ENCODE results near the gene SYT2. TPM values are rescaled to one million over a fixed set of nuclear protein-coding genes. Genes with fewer than 3 reads are reported as not detected.
"Not testable (repeated sequence)": the region's sequence is repeated elsewhere in the genome, so short reads cannot be mapped to it uniquely, and the experiment has no call there.

Gene SYT2
- total RNA-seq, 1 experiment from 2014 or later, result 0.09 TPM

DNA sequence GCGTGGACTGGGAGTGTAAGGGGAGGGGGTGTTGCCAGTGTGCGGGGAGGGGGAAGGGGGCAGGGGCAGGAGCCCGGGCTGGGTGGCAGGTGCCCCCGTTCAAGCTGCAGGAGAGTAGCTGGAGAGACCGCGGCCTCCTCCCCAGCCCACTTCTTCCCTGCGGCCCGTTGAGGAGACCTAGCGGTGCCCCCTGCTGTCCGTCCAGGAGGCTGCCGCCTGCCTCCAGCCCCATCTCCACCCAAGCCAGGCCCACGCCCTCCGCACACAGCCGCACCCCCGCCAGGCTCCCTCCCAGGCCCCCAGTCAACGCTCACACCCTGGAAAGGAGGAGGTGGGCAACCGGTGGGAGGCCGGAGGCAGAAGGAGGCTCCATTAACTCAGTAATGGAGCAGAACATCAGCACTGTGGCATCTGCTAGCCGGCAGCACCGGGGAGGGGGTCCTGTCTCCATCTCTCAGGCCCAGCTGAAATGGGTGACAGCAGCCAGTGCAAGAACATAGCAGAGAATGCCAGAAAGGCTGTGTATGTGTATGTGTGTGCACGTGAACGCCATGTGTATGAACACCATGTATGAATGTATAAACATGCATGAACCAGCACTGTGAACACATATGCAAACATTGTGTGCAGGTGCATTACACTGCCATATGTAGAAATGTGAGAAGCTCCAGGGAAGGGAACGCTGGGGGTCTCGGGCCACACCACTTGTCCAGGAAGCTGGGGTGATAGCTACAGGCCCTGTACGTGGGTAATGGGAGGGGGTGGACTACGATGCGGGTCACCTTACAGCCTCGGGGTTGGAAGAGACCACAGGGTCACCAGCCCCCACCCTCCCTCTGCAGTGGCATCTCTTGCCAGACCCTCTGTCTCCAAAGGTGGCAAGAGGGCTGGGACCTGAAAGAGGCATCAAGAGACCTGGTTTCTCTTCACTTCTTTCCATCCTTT, 84.6 kb downstream of the SYT2 start:
- ChIA-PET CTCF (no interaction called here), POLR2A (no interaction called here)
- peak; percentile 56 to 61 for DNase-seq
- no peaks in the 10 kb centered on the region for H3K36me3 Mint-ChIP-seq (ENCODE audit: insufficient read depth, unreplicated experiment)
- TF ChIP-seq, protein P1, sequence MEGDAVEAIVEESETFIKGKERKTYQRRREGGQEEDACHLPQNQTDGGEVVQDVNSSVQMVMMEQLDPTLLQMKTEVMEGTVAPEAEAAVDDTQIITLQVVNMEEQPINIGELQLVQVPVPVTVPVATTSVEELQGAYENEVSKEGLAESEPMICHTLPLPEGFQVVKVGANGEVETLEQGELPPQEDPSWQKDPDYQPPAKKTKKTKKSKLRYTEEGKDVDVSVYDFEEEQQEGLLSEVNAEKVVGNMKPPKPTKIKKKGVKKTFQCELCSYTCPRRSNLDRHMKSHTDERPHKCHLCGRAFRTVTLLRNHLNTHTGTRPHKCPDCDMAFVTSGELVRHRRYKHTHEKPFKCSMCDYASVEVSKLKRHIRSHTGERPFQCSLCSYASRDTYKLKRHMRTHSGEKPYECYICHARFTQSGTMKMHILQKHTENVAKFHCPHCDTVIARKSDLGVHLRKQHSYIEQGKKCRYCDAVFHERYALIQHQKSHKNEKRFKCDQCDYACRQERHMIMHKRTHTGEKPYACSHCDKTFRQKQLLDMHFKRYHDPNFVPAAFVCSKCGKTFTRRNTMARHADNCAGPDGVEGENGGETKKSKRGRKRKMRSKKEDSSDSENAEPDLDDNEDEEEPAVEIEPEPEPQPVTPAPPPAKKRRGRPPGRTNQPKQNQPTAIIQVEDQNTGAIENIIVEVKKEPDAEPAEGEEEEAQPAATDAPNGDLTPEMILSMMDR (IDR thresholded peaks at IDR 0.05; ENCODE audit: insufficient read depth in 1 of 2, low read depth in 1 of 2, low read length in 1 of 2, severe bottlenecking in 1 of 2, unreplicated experiment in 1 of 2), result peak; percentile 49 to 52
- H3K4me3 ChIP-seq (ENCODE audit: low read depth, low read length), result no peak overlapping the region
- H3K9me3 Mint-ChIP-seq (ENCODE audit: unreplicated experiment), result no peaks in the 10 kb centered on the region
- no peaks in the 10 kb centered on the region for H3K4me1 ChIP-seq
- no peaks in the 10 kb centered on the region for H3K4me1 Mint-ChIP-seq (ENCODE audit: low read depth, unreplicated experiment)
- H3K36me3 ChIP-seq (ENCODE audit: control insufficient read depth, insufficient read depth, low read length), result no peaks in the 10 kb centered on the region
- H3K9me3 ChIP-seq, result no peaks in the 10 kb centered on the region
- no peak overlapping the region for H3K27ac Mint-ChIP-seq (ENCODE audit: unreplicated experiment)
- intact Hi-C loops (cut with micrococcal nuclease; ENCODE audit: unreplicated experiment), result no loop called here
- no peaks in the 10 kb centered on the region for H3K27me3 ChIP-seq (replicated peaks; ENCODE audit: control insufficient read depth, insufficient read depth, low read length)
- no TSS peak for BruUV-seq (replicated peaks)
- no peak overlapping the region for H3K4me3 Mint-ChIP-seq (ENCODE audit: unreplicated experiment)
- H3K27me3 Mint-ChIP-seq (ENCODE audit: insufficient read depth, unreplicated experiment), result no peaks in the 10 kb centered on the region

DNA sequence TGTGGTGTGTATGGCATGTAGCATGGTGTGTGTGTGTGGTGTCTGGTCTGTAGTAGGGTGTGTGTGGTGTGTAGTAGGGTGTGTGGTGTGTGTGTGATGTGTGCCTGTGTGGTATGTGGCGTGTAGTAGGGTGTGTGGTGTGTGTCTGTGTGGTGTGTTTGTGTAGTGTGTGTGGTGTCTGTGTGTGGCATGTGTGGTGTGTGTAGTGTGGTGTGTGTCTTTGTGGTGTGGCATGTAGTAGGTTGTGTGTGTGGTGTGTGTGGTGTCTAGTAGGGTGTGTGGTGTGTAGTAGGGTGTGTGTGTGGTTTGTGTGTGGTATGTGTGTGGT, 85.5 kb downstream of the SYT2 start:
- H3K4me3 ChIP-seq (ENCODE audit: low read depth, low read length), result no peak overlapping the region
- DNase-seq, result peak in 1 of 2 experiments; percentile 25

DNA sequence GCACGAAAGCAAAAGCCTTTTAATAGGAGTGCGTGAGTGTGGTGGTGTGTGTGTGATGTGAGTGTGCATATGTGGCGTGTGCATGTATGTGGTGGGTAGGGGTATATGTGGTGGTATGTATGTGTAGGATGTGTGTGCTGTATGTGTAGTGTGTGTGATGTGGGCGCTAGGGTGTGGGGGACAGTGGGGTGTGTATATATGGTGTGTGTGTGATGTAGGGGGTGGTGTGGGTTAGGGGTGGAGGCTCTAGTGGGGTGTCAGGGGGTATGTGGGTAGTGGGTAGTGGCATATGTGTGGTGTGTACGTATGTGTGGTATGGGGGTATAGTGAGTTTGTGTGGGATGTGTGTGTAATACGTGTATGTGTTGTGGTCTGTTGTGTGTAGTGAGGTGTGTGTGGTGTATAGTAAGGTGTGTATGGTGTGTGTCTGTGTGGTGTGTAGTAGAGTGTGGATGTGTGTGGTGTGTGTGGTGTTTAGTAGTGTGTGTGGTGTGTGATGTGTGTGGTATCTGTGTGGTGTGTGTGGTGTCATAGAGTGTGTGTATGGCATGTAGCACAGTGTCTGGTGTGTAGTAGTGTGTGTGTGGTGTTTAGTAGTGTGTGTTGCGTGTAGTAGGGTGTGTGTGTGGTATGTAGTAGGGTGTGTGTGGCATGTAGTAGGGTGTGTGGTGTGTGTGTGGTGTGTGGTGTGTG, 86.0 kb downstream of the SYT2 start:
- no peak overlapping the region for H3K4me3 Mint-ChIP-seq (ENCODE audit: unreplicated experiment)
- DNase-seq, result peak in 1 of 2 experiments; percentile 8
- BruUV-seq (replicated peaks), result no TSS peak
- TF ChIP-seq, protein P1 (IDR thresholded peaks at IDR 0.05; ENCODE audit: insufficient read depth in 1 of 2, low read depth in 1 of 2, low read length in 1 of 2, severe bottlenecking in 1 of 2, unreplicated experiment in 1 of 2), result no peak
- Histone ChIP-seq H3K27me3 (replicated peaks; ENCODE audit: control insufficient read depth, insufficient read depth, low read length) (no peaks in the 10 kb centered on the region), H3K9me3 (no peaks in the 10 kb centered on the region), H3K4me1 (no peaks in the 10 kb centered on the region), H3K36me3 (ENCODE audit: control insufficient read depth, insufficient read depth, low read length) (no peaks in the 10 kb centered on the region), H3K4me3 (ENCODE audit: low read depth, low read length) (no peak overlapping the region)
- H3K4me1 Mint-ChIP-seq (ENCODE audit: low read depth, unreplicated experiment), result no peaks in the 10 kb centered on the region
- intact Hi-C loops (cut with micrococcal nuclease; ENCODE audit: unreplicated experiment), result no loop called here
- H3K36me3 Mint-ChIP-seq (ENCODE audit: insufficient read depth, unreplicated experiment), result no peaks in the 10 kb centered on the region
- H3K27me3 Mint-ChIP-seq (ENCODE audit: insufficient read depth, unreplicated experiment), result no peaks in the 10 kb centered on the region
- ChIA-PET CTCF (no interaction called here), POLR2A (no interaction called here)
- no peak overlapping the region for H3K27ac Mint-ChIP-seq (ENCODE audit: unreplicated experiment)
- no peaks in the 10 kb centered on the region for H3K9me3 Mint-ChIP-seq (ENCODE audit: unreplicated experiment)

More for the DNA sequence above, 85.5 kb downstream of the SYT2 start:
- Histone ChIP-seq H3K9me3 (no peaks in the 10 kb centered on the region), H3K27me3 (replicated peaks; ENCODE audit: control insufficient read depth, insufficient read depth, low read length) (no peaks in the 10 kb centered on the region), H3K36me3 (ENCODE audit: control insufficient read depth, insufficient read depth, low read length) (no peaks in the 10 kb centered on the region), H3K4me1 (no peaks in the 10 kb centered on the region)
- Mint-ChIP-seq H3K27ac (ENCODE audit: unreplicated experiment) (no peak overlapping the region), H3K36me3 (ENCODE audit: insufficient read depth, unreplicated experiment) (no peaks in the 10 kb centered on the region), H3K27me3 (ENCODE audit: insufficient read depth, unreplicated experiment) (no peaks in the 10 kb centered on the region), H3K4me1 (ENCODE audit: low read depth, unreplicated experiment) (no peaks in the 10 kb centered on the region), H3K4me3 (ENCODE audit: unreplicated experiment) (no peak overlapping the region), H3K9me3 (ENCODE audit: unreplicated experiment) (no peaks in the 10 kb centered on the region)
- ChIA-PET POLR2A (no interaction called here), CTCF (no interaction called here)
- BruUV-seq (replicated peaks), result no TSS peak
- TF ChIP-seq, protein P1 (IDR thresholded peaks at IDR 0.05; ENCODE audit: insufficient read depth in 1 of 2, low read depth in 1 of 2, low read length in 1 of 2, severe bottlenecking in 1 of 2, unreplicated experiment in 1 of 2), result no peak
- intact Hi-C loops (cut with micrococcal nuclease; ENCODE audit: unreplicated experiment), result no loop called here

DNA sequence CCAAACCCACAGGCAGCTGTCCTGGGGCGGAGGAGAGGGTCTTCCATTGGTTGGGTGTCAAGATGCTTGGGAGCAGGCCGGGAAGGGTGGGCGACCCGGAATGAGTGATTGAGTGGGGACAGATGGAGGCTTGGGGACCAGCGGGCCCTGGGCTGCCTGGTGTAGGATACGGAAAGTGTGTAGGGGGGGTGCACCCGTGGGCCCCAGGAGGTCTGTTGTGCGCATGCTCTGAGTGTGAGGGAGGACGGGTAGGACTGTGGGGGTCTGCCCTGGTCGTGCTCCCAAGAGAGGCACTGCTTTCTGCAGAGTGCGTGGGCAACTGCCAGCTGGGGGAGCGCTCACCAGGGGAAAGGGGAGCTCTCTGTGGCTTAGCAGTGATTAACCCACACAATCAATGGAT, 86.8 kb downstream of the SYT2 start:
- H3K27ac Mint-ChIP-seq (ENCODE audit: unreplicated experiment); H3K9me3 Mint-ChIP-seq (ENCODE audit: unreplicated experiment); H3K4me1 ChIP-seq; BruUV-seq (replicated peaks); H3K4me3 Mint-ChIP-seq (ENCODE audit: unreplicated experiment); H3K36me3 Mint-ChIP-seq (ENCODE audit: insufficient read depth, unreplicated experiment); DNase-seq; H3K4me1 Mint-ChIP-seq (ENCODE audit: low read depth, unreplicated experiment); intact Hi-C loops (cut with micrococcal nuclease; ENCODE audit: unreplicated experiment); CTCF ChIA-PET; H3K9me3 ChIP-seq; H3K36me3 ChIP-seq (ENCODE audit: control insufficient read depth, insufficient read depth, low read length); H3K27me3 Mint-ChIP-seq (ENCODE audit: insufficient read depth, unreplicated experiment); POLR2A ChIA-PET; H3K4me3 ChIP-seq (ENCODE audit: low read depth, low read length); H3K27me3 ChIP-seq (replicated peaks; ENCODE audit: control insufficient read depth, insufficient read depth, low read length): not testable (repeated sequence)
